ENCODE data around the gene DOHH.

The DOHH gene

GRCh38 chr19:3518659-3519058 is 18.2 kb upstream of the DOHH start:
- Histone ChIP-seq H3K4me2 (no peak overlapping the region), H3K79me2 (ENCODE audit: insufficient read depth, low read depth) (peaks cover 18% of the 10 kb centered on the region), H3K4me1 (ENCODE audit: low read depth, poor library complexity, severe bottlenecking) (peaks cover 14% of the 10 kb centered on the region), H3K9ac (no peak overlapping the region), H3K36me3 (ENCODE audit: insufficient read depth) (no peaks in the 10 kb centered on the region), H3K27ac (no peak overlapping the region), H3K4me3 (IDR thresholded peaks at IDR 0.05; ENCODE audit: insufficient read depth, low read depth, low read length) (no peak overlapping the region), H4K20me1 (ENCODE audit: insufficient read depth) (no peaks in the 10 kb centered on the region), H2AFZ (ENCODE audit: low read depth) (no peak overlapping the region), H3K27me3 (ENCODE audit: insufficient read depth, low read depth) (no peaks in the 10 kb centered on the region)
- TF ChIP-seq, protein P1, sequence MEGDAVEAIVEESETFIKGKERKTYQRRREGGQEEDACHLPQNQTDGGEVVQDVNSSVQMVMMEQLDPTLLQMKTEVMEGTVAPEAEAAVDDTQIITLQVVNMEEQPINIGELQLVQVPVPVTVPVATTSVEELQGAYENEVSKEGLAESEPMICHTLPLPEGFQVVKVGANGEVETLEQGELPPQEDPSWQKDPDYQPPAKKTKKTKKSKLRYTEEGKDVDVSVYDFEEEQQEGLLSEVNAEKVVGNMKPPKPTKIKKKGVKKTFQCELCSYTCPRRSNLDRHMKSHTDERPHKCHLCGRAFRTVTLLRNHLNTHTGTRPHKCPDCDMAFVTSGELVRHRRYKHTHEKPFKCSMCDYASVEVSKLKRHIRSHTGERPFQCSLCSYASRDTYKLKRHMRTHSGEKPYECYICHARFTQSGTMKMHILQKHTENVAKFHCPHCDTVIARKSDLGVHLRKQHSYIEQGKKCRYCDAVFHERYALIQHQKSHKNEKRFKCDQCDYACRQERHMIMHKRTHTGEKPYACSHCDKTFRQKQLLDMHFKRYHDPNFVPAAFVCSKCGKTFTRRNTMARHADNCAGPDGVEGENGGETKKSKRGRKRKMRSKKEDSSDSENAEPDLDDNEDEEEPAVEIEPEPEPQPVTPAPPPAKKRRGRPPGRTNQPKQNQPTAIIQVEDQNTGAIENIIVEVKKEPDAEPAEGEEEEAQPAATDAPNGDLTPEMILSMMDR (conservative IDR thresholded peaks at IDR 0.05; ENCODE audit: low read depth, low read length), result no peak

- Histone ChIP-seq H3K36me3 (ENCODE audit: insufficient read depth) (no peaks in the 10 kb centered on the region), H3K4me2 (no peak overlapping the region), H3K4me1 (ENCODE audit: low read depth, poor library complexity, severe bottlenecking) (peaks cover 14% of the 10 kb centered on the region), H3K4me3 (IDR thresholded peaks at IDR 0.05; ENCODE audit: insufficient read depth, low read depth, low read length) (no peak overlapping the region), H2AFZ (ENCODE audit: low read depth) (no peak overlapping the region), H4K20me1 (ENCODE audit: insufficient read depth) (no peaks in the 10 kb centered on the region), H3K27ac (no peak overlapping the region), H3K27me3 (ENCODE audit: insufficient read depth, low read depth) (no peaks in the 10 kb centered on the region), H3K79me2 (ENCODE audit: insufficient read depth, low read depth) (peaks cover 18% of the 10 kb centered on the region), H3K9ac (no peak overlapping the region)
- TF ChIP-seq, protein P1 (conservative IDR thresholded peaks at IDR 0.05; ENCODE audit: low read depth, low read length), result no peak
These were observed 17.8 kb upstream of the DOHH start for GRCh38 chr19:3518255-3518654.

- Histone ChIP-seq H3K4me2 (no peak overlapping the region), H3K36me3 (ENCODE audit: insufficient read depth) (no peaks in the 10 kb centered on the region)
These were observed 17.2 kb upstream of the DOHH start for GRCh38 chr19:3517638-3518037.

DNA sequence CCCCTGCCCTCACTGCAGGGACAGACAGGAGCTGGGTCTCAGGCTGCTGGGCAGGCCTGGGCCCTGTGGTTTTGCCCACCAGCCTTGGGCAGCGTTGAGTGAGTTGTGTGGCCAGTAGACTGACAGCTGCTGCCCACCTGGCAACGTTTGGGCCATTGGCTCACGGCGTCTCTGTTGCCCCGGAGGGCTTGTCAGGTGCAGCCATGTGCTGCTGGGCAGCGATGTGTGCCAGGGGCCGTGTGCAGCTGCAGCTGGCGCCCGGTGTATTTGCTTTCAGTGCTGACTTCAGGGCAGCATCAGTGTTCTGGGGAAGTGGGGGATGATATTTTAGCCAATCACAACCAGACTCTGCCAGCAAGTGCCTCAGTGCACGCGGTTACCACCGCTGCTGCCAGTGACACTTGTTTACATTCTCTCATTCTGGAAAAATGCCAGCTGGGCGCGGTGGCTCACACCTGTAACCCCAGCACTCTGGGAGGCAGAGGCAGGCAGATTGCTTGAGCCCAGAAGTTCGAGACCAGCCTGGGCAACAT is 16.3 kb upstream of the DOHH start:
- Histone ChIP-seq H3K4me2 (no peak overlapping the region), H3K4me1 (ENCODE audit: low read depth, poor library complexity, severe bottlenecking) (peaks cover 14% of the 10 kb centered on the region), H2AFZ (ENCODE audit: low read depth) (no peak overlapping the region), H3K36me3 (ENCODE audit: insufficient read depth) (no peaks in the 10 kb centered on the region), H4K20me1 (ENCODE audit: insufficient read depth) (no peaks in the 10 kb centered on the region), H3K27me3 (ENCODE audit: insufficient read depth, low read depth) (no peaks in the 10 kb centered on the region), H3K9ac (no peak overlapping the region), H3K4me3 (IDR thresholded peaks at IDR 0.05; ENCODE audit: insufficient read depth, low read depth, low read length) (no peak overlapping the region), H3K79me2 (ENCODE audit: insufficient read depth, low read depth) (peaks cover 18% of the 10 kb centered on the region), H3K27ac (no peak overlapping the region)
- TF ChIP-seq, protein P1 (conservative IDR thresholded peaks at IDR 0.05; ENCODE audit: low read depth, low read length), result no peak

More at GRCh38 chr19:3517638-3518037, 17.2 kb upstream of the DOHH start:
- TF ChIP-seq, protein P1 (conservative IDR thresholded peaks at IDR 0.05; ENCODE audit: low read depth, low read length), result no peak
- H3K27me3 ChIP-seq (ENCODE audit: insufficient read depth, low read depth), result no peaks in the 10 kb centered on the region
- no peaks in the 10 kb centered on the region for H4K20me1 ChIP-seq (ENCODE audit: insufficient read depth)
- H3K4me3 ChIP-seq (IDR thresholded peaks at IDR 0.05; ENCODE audit: insufficient read depth, low read depth, low read length), result no peak overlapping the region
- H3K4me1 ChIP-seq (ENCODE audit: low read depth, poor library complexity, severe bottlenecking), result peaks cover 14% of the 10 kb centered on the region
- no peak overlapping the region for H2AFZ ChIP-seq (ENCODE audit: low read depth)
- no peak overlapping the region for H3K27ac ChIP-seq
- peaks cover 18% of the 10 kb centered on the region for H3K79me2 ChIP-seq (ENCODE audit: insufficient read depth, low read depth)
- H3K9ac ChIP-seq, result no peak overlapping the region

Data from KMS-11 (cell line).